Upper lobe of left lung (tissue), 6 donors: ENCODE results near the gene DMAC2L. TPM values are rescaled to one million over a fixed set of nuclear protein-coding genes. Genes with fewer than 3 reads are reported as not detected.
A peak's percentile ranks its signal among the peaks of the same experiment; 100 is the strongest.

ENCODE experiments used
- ATAC-seq, 2 donors: fragments of 200-7000 bp; cut with Tn5 transposase; one replicate each; pipeline ENCODE4 v1.9.1; 2022; ENCODE audit warnings: mild to moderate bottlenecking in 2 of 2, moderate library complexity in 2 of 2; ENCODE audit not compliant: low FRiP score in 2 of 2
- DNase-seq, 2 donors: peaks; one replicate each; pipeline ENCODE4 v3.0.0-alpha.2; 2019 to 2020
- H3K27ac ChIP-seq, 4 donors: fragments of 200-600 bp; sonication (generic); one replicate each; pipeline ENCODE4 v1.5.1; 2016 to 2019
- H3K27me3 ChIP-seq, 4 donors: fragments of 200-600 bp; sonication (generic); one replicate each; pipeline ENCODE4 v1.5.1; 2017 to 2019
- H3K36me3 ChIP-seq, 4 donors: fragments of 200-600 bp; sonication (generic); one replicate each; pipeline ENCODE4 v1.5.1; 2016 to 2019
- H3K4me1 ChIP-seq, 4 donors: fragments of 200-600 bp; sonication (generic); one replicate each; pipeline ENCODE4 v1.5.1; 2018 to 2019
- H3K4me3 ChIP-seq, 4 donors: fragments of 200-600 bp; sonication (generic); one replicate each; pipeline ENCODE4 v1.5.1; 2017 to 2019; ENCODE audit warnings: mild to moderate bottlenecking in 2 of 4, moderate library complexity in 1 of 4
- H3K9me3 ChIP-seq, 4 donors: fragments of 200-600 bp; sonication (generic); one replicate each; pipeline ENCODE4 v1.5.1; 2018 to 2019
- CTCF ChIP-seq, 6 experiments: fragments of 450-650 bp in 4 of 6; fragments of 200-600 bp in 2 of 6; sonication (generic) in 2 of 6; IDR thresholded peaks; one replicate each; pipeline ENCODE4 v1.5.1; 2016 to 2019; ENCODE audit warnings: antibody characterized with exemption in 6 of 6
- EP300 ChIP-seq, 4 donors: sonication (generic); formaldehyde crosslinking; IDR thresholded peaks; one replicate each; pipeline ENCODE4 v1.5.1; 2017; ENCODE audit warnings: antibody characterized with exemption in 4 of 4, control low read depth in 2 of 4
- POLR2A ChIP-seq, 4 donors: fragments of 450-650 bp; IDR thresholded peaks; one replicate each; pipeline ENCODE4 v1.5.1; 2016 to 2017; ENCODE audit warnings: antibody characterized with exemption in 4 of 4, mild to moderate bottlenecking in 2 of 4
- POLR2AphosphoS5 ChIP-seq, 2 donors: sonication (generic); formaldehyde crosslinking; IDR thresholded peaks; one replicate each; pipeline ENCODE4 v1.5.1; 2017; ENCODE audit warnings: antibody characterized with exemption in 2 of 2
- WGBS, 2 donors: methylation state at CpG; one replicate each; pipeline ENCODE4 v1.1.5; 2017 to 2018; 5-methylcytosine and 5-hydroxymethylcytosine counted together
- total RNA-seq, 6 donors: library from RNA; depleted of rRNA in 4 of 6; stranded (reverse); fragments of >200 nt in 4 of 6; gene quantifications; one replicate each; pipeline versions ENCODE4 v1.1.0 to v1.2.1, GENCODE V29; 2016 to 2021
- donor health status: DM: no; HTN: no; CAD: no; lungs with moderate emphysema.
- donor health status: DM: no; HTN: yes; CAD: no; lungs with severe emphysema.

Gene DMAC2L
- total RNA-seq, 6 donors from 2014 or later: 13.5 to 23.7 (median 21.6) TPM

- no peak for TF ChIP-seq POLR2AphosphoS5 (IDR thresholded peaks at IDR 0.05)
- no peak for TF ChIP-seq POLR2A (IDR thresholded peaks at IDR 0.05)
- TF ChIP-seq EP300 (IDR thresholded peaks at IDR 0.05): no peak
- TF ChIP-seq CTCF (IDR thresholded peaks at IDR 0.05): no peak
- no peak overlapping the region for H3K27ac ChIP-seq
- no peak overlapping the region for H3K4me3 ChIP-seq
- H3K36me3 ChIP-seq: peaks cover 0 to 4% (median 0%) of the 10 kb centered on the region in 4 donors
- no peaks in the 10 kb centered on the region for H3K27me3 ChIP-seq
- H3K9me3 ChIP-seq: no peaks in the 10 kb centered on the region
- 95 to 96% methylated on average over 2 of the region's 2 CpGs for WGBS, 2 donors
- H3K4me1 ChIP-seq: peaks cover 10 to 59% (median 35%) of the 10 kb centered on the region in 4 donors
- ATAC-seq: no peak
- no peak for DNase-seq
Observed at GRCh38 chr14:50338587-50338986, 26.5 kb downstream of the DMAC2L start.

GRCh38 chr14:50339178-50339804, 27.2 kb downstream of the DMAC2L start:
- Histone ChIP-seq H3K4me1 (peaks cover 10 to 63% (median 39%) of the 10 kb centered on the region in 4 donors), H3K27ac (peak overlapping the region in 1 of 4 donors; percentile 57), H3K9me3 (no peaks in the 10 kb centered on the region), H3K36me3 (peaks cover 0 to 4% (median 0%) of the 10 kb centered on the region in 4 donors), H3K4me3 (no peak overlapping the region), H3K27me3 (no peaks in the 10 kb centered on the region)
- DNase-seq (no peak), ATAC-seq (no peak)
- TF ChIP-seq EP300 (IDR thresholded peaks at IDR 0.05): no peak
- no peak for TF ChIP-seq CTCF (IDR thresholded peaks at IDR 0.05)
- no peak for TF ChIP-seq POLR2AphosphoS5 (IDR thresholded peaks at IDR 0.05)
- no peak for TF ChIP-seq POLR2A (IDR thresholded peaks at IDR 0.05)
- 43 to 46% methylated on average over 3 of the region's 3 CpGs for WGBS, 2 donors

- Histone ChIP-seq H3K27me3 (no peaks in the 10 kb centered on the region), H3K27ac (peak overlapping the region in 2 of 4 donors; percentile 51 to 57), H3K9me3 (no peaks in the 10 kb centered on the region), H3K4me1 (peaks cover 10 to 56% (median 38%) of the 10 kb centered on the region in 4 donors), H3K36me3 (peaks cover 0 to 4% (median 0%) of the 10 kb centered on the region in 4 donors), H3K4me3 (no peak overlapping the region)
- 61 to 72% methylated on average over 5 of the region's 5 CpGs for whole genome bisulfite sequencing, 2 donors
- TF ChIP-seq CTCF (IDR thresholded peaks at IDR 0.05) (no peak), POLR2AphosphoS5 (IDR thresholded peaks at IDR 0.05) (no peak)
- no peak for ATAC-seq
- no peak for DNase-seq
Observed at GRCh38 chr14:50340045-50340444, 27.9 kb downstream of the DMAC2L start.

- TF ChIP-seq POLR2A (IDR thresholded peaks at IDR 0.05) (no peak), POLR2AphosphoS5 (IDR thresholded peaks at IDR 0.05) (no peak), CTCF (IDR thresholded peaks at IDR 0.05) (no peak), EP300 (IDR thresholded peaks at IDR 0.05) (no peak)
- WGBS, 2 donors: 89 to 94% methylated on average over 9 of the region's 9 CpGs
- H3K27ac ChIP-seq: peak overlapping the region in 2 of 4 donors; percentile 51 to 57
- ATAC-seq (no peak), DNase-seq (peak in 1 of 2 donors; percentile 18)
- H3K4me3 ChIP-seq: no peak overlapping the region
- H3K4me1 ChIP-seq: peaks cover 4 to 46% (median 30%) of the 10 kb centered on the region in 4 donors
- H3K27me3 ChIP-seq: no peaks in the 10 kb centered on the region
- no peaks in the 10 kb centered on the region for H3K9me3 ChIP-seq
- H3K36me3 ChIP-seq: peaks cover 0 to 4% (median 0%) of the 10 kb centered on the region in 4 donors
Observed at GRCh38 chr14:50340963-50341362, 28.8 kb downstream of the DMAC2L start.
